ENCODE results near the gene ZNRF2.

GRCh38 chr7:30240106-30240800, 44.1 kb upstream of the ZNRF2 start:
- TF ChIP-seq CTCF (IDR thresholded peaks at IDR 0.05), result no peak
- TF ChIP-seq POLR2A (IDR thresholded peaks at IDR 0.05), result no peak
- no peak for TF ChIP-seq EP300 (IDR thresholded peaks at IDR 0.05; ENCODE audit: low read depth)
- no peak for TF ChIP-seq POLR2AphosphoS5 (IDR thresholded peaks at IDR 0.05)

Data from transverse colon (tissue), 4 donors.